ENCODE results near the gene SLC5A9.
"Not testable (repeated sequence)": the region's sequence is repeated elsewhere in the genome, so short reads cannot be mapped to it uniquely, and the experiment has no call there.

Gene SLC5A9

DNA sequence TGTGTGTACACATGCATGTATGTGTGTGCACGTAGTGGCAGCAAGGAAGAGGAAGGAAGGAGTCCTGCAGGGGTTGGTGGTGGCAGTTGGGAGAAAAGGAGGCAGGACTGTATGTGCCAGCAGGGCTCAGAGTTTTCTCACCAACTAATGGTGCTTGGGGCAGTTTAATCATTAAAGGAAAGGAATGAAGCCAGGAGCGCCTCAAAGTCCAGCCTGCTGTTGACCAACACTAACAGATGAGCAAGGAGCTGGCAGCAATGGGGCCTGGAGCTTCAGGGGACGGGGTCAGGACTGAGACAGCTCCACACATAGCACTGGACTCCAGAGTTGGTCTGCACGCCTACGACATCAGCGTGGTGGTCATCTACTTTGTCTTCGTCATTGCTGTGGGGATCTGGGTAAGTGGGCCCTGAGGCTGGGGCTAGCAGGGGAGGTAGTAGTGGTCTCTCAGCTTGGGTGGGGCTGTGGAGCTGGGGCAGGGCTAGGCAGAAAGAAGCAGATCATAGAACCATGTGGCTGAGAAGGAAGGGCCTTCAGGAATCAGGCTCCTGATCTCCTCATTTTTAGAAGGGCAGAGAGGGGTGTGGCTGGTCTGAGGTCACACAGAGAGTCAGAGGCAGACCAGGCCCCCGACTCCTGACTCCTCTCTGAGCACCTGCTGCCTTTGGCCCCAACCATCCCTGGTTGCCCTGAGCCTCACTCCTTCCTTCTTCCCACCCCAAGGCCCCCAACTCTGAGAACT is at the start of gene SLC5A9:
TSS of gene SLC5A9 (plus strand) at position 216 of the 742 bp plus-strand sequence. CDS start at position 237, 21 bp downstream.
- DNase-seq: no peak

DNA sequence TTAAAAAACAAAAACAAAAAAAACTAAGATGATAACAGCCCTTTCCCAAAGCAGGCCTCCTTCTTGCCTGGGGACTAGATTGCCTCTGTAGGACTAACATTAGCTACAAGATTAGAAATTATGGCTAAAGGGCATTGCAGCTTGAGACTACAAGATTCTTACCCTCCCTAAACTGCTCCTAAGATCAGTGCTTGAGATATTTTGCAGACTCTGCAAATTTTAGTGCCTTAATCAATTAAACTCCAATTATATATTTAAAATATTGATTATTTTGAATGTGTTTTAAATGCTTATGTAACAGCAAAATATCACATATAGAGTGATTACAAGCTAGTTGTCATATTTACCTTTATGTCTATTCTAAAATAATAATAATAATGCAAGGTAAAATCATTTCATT is 47.4 kb upstream of the SLC5A9 start:
- DNase-seq: no peak

- DNase-seq: no peak
Measured at GRCh38 chr1:48177257-48177656, 45.3 kb upstream of the SLC5A9 start.

DNA sequence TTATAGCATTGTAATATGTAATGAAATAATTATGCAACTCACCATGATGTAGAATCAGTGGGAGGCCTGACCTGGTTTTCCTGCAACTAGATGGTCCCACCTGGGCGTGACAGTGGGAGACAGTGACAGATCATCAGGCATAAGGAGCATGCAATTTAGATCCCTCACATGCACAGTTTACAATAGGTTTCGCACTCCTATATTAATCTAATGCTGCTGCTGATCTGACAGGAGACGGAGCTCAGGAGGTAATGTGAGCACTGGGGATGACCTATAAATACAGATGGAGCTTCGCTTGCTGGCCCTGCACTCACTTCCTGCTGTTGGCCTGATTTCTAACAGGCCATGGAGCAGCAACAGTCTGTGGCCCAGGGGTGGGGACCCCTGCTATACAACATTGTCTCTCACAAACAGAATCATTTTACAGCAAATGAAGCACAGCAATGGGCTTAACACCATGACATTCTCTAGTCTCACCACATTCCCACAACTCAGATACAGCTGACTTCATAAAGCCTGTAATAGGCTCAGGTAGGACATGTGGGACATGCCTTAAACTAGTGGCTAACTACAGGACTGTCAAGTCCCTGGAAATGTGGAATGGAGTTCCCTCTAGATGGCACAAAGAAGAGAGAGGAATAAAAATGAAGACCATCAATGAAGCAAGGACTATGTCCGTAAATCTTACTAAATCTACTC is 40.7 kb upstream of the SLC5A9 start:
- DNase-seq: no peak

DNA sequence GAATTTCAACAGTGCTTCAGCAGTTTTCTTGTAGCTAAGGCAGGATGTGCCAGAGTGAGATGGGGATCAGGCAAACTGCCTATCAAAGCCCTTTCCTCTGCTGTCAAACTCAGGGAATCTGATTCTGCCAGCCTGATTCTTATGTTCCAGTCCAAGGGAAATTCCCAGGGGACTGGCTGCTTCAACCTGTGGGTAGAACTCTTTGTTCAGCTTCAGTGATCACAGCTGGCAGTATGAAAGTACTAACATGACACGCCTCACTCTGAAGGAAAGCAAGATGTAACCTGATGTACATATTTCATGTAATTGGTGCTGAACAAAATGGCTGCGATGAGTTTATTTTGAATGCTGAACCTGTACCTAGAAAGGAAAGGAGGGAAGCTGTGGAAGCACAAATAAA is 40.1 kb upstream of the SLC5A9 start:
- DNase-seq: no peak

GRCh38 chr1:48186306-48186839 is 36.1 kb upstream of the SLC5A9 start:
- DNase-seq: no peak

DNA sequence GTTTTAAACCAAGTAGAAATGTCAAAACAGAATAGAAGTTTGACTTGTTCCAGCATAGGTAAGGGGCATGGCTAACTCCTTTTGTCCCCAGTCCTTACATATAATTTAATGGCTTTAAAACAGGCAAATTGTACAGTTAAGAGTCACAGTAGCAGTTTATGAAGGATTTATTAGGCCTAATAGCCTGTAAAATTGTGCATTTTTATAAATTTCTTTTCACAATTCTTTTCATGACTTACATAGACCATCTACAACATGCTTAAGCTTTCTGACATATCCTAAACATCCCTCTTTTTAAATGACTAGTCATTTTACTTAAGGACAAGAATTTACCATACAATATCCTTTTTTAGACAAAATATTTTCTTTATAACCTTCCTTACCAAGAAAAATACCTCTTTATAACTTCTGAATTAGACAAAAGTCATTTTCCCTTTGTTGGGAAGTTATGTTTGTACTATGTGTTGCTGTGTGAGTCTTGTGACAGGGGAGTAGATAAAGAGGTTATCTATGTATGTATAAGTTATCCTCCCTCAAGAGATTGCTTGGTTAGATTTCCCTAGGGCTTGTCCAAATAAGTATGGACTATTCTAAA is 34.5 kb upstream of the SLC5A9 start:
- no peak for DNase-seq

DNA sequence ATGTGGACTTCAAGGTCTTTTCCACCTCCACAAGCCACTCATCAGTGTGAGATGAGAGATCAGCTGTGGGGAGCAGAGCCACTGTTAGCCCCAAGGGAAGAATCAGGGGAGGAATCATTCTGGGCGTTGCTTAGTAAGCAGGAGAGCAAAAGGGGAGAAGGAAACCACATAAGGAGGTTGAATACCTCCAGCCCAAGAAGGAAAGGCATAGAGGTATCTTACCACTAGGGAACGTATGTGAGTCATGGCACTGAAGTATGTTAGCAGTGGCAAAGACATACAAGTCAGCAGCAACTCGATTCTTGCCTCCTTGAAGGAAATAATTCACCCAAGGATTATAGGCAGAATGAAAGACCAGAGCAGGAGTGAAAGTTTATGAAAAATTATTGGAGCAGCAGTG is 31.6 kb upstream of the SLC5A9 start:
- no peak for DNase-seq

- DNase-seq: no peak
Measured at GRCh38 chr1:48194801-48195200, 27.7 kb upstream of the SLC5A9 start.

- DNase-seq: peak; percentile 56
Measured at GRCh38 chr1:48196237-48196636, 26.3 kb upstream of the SLC5A9 start.

DNA sequence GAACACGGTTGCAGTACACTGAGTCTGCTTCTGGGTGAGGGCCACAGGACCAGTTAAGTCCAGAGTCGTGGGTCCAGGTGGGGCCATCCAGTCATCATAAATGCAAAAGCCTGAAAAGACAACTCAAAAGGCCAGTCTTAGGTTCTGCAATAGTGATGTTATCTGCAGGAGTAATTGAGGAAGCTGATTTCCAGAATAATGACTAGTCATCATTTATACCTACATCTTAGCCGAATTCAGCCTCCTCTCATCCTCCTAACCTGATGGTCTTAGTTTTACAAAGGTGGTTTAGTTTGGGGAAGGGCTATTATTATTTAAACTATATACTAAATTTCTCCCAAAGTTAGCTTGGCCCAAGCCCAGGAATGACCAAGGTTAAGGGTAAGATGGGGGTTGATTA is 23.5 kb upstream of the SLC5A9 start:
- no peak for DNase-seq

- no peak for DNase-seq
Measured at GRCh38 chr1:48200166-48200900, 22.2 kb upstream of the SLC5A9 start.

- peak; percentile 83 for DNase-seq
Measured at GRCh38 chr1:48202030-48202752, 20.3 kb upstream of the SLC5A9 start.

DNA sequence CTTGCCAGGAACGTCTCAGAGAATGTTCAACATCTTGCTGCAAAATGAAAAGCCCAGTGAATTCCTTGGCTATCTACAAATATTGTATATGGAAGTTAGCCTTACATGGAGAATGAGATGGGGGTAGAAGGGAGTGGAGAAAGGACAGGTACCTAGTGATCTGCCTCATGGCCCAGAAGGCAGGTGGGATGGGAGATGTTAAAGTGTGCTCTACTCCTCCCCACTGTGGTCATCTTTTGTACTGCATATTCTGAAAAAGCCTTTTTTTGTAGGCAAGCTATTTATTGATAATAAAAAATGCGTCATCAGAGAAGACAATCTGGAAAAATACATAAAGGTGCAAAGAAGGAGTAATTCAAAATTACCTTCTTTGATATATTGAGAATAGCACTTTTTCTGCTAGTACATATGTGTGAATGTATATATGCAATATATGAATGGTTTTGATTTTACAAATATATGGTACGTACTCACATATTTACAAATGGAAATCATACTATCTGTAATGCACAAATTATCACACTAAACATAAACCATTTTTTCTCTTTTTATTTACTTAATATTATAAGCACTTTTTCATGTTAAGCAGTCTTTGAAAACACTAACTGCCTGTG is 19.1 kb upstream of the SLC5A9 start:
- DNase-seq: peak; percentile 42

DNA sequence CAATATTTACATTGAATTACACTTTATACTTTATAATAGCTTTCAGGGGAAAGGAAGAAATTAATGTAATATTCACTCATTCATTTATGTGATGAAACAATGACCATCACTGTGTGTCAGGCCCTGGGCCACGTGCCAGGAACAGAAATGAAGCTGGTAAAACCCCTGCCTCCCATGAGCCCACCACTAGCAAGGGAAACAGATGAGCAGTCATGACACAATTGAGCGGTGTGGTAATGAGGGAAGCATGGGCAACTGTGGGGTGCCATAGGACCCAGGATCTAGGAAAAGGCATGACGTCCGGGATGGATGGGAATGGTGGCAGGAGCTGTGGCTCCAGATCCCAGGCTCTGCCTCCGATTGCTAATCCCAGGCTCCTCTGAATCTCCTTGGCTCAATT is 17.0 kb upstream of the SLC5A9 start:
- DNase-seq: peak; percentile 33

GRCh38 chr1:48206371-48206770 is 16.1 kb upstream of the SLC5A9 start:
- DNase-seq: no peak

- no peak for DNase-seq
Measured at GRCh38 chr1:48207131-48207530, 15.4 kb upstream of the SLC5A9 start.

GRCh38 chr1:48207536-48208075 is 14.9 kb upstream of the SLC5A9 start:
- DNase-seq: no peak

DNA sequence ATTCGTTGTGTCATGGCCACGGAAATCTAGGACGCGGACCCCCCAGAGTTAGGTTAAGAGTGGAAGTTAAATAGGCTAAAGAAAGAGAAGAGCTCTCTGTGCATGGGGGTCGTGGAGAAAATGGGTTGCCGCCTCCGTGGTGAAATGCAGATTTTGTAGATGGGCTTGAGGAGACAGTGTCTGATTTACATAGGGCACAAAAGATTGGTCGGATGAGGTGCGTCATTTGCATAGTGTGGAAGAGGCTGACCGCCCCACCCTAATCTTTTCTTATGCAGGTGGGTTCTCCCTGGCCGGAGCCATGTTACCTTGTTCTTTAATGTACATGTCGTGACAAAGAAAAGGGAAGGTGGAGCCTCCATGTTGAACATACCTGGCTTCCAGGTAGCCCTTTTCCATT is 14.3 kb upstream of the SLC5A9 start:
- no peak for DNase-seq

- no peak for DNase-seq
Measured at GRCh38 chr1:48208652-48209051, 13.9 kb upstream of the SLC5A9 start.

GRCh38 chr1:48213462-48213861 is 9.1 kb upstream of the SLC5A9 start:
- not testable (repeated sequence) for DNase-seq

DNA sequence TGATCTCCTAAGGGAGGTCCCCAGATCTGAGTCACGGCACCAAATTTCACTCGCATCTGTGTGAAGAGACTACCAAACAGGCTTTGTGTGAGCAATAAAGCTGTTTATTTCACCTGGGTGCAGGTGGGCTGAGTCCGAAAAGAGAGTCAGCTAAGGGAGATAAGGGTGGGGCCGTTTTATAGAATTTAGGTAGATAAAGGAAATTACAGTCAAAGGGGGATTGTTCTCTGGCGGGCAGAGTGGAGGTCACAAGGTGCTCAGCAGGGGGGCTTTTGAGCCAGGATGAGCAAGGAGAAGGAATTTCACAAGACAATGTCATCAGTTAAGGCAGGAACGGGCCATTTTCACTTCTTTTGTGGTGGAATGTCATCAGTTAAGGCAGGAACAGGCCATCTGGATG is 8.2 kb upstream of the SLC5A9 start:
- DNase-seq: not testable (repeated sequence)
